Smooth muscle cell (in vitro differentiated cells): Measurements from ENCODE around the gene MAGI1. TPM values are rescaled to one million over a fixed set of nuclear protein-coding genes. Genes with fewer than 3 reads are reported as not detected.

Experiments
- DNase-seq: peaks from one replicate; lab custom pipeline; 2025; ENCODE audit not compliant: unreplicated experiment; lab: John Stamatoyannopoulos, UW
- H2AFZ ChIP-seq: fragments of 200-600 bp; sonication (generic); 2 replicates; pipeline ENCODE4 v1.6.0; 2016; ENCODE audit warnings: antibody characterized with exemption, low read depth, mild to moderate bottlenecking
- H3F3A ChIP-seq: fragments of 200-600 bp; sonication (generic); 2 replicates; pipeline ENCODE4 v1.6.0; 2017; ENCODE audit warnings: antibody characterized with exemption, low read depth
- H3K27ac ChIP-seq: fragments of 200-600 bp; sonication (generic); 2 replicates; pipeline ENCODE4 v1.5.1; 2016; ENCODE audit warnings: low read depth, mild to moderate bottlenecking
- H3K27me3 ChIP-seq: fragments of 200-600 bp; sonication (generic); 2 replicates; pipeline ENCODE4 v1.6.1; 2016; ENCODE audit warnings: low read depth, mild to moderate bottlenecking
- H3K36me3 ChIP-seq: fragments of 200-600 bp; sonication (generic); 2 replicates; pipeline ENCODE4 v1.5.1; 2016; ENCODE audit warnings: low read depth
- H3K4me1 ChIP-seq: fragments of 200-600 bp; sonication (generic); 2 replicates; pipeline ENCODE4 v1.5.1; 2016; ENCODE audit warnings: low read depth
- H3K4me2 ChIP-seq: fragments of 200-600 bp; sonication (generic); 2 replicates; pipeline ENCODE4 v1.6.0; 2016; ENCODE audit warnings: mild to moderate bottlenecking
- H3K4me3 ChIP-seq: fragments of 200-600 bp; sonication (generic); 2 replicates; pipeline ENCODE4 v1.5.1; 2016; ENCODE audit warnings: mild to moderate bottlenecking
- H3K79me2 ChIP-seq: fragments of 200-600 bp; sonication (generic); 2 replicates; pipeline ENCODE4 v1.6.0; 2016; ENCODE audit warnings: low read depth, mild to moderate bottlenecking
- H3K9ac ChIP-seq: fragments of 200-600 bp; sonication (generic); 2 replicates; pipeline ENCODE4 v1.6.0; 2016; ENCODE audit warnings: low read depth
- H3K9me3 ChIP-seq: fragments of 200-600 bp; sonication (generic); replicated peaks from 2 replicates; pipeline ENCODE4 v1.5.1; 2016; ENCODE audit warnings: low read depth
- H4K20me1 ChIP-seq: fragments of 200-600 bp; sonication (generic); 2 replicates; pipeline ENCODE4 v1.6.0; 2016; ENCODE audit warnings: low read depth
- CTCF ChIP-seq: fragments of 200-600 bp; sonication (generic); IDR thresholded peaks from 2 replicates; pipeline ENCODE4 v1.5.1; 2017; ENCODE audit warnings: borderline replicate concordance, mild to moderate bottlenecking, antibody characterized with exemption; ENCODE audit not compliant: insufficient read depth, poor library complexity, severe bottlenecking
- WGBS: methylation state at CpG from one replicate; pipeline ENCODE4 v1.1.7; 2016; ENCODE audit warnings: low lambda C conversion rate; 5-methylcytosine and 5-hydroxymethylcytosine counted together
- polyA plus RNA-seq: library from polyadenylated mRNA; unstranded; fragments of >200 nt; fragmentation: Nextera tagmentation; extraction: Ambion mirVana; gene quantifications from 2 replicates; pipeline ENCODE4 v1.2.1, GENCODE V29; 2016
- total RNA-seq: library from RNA; depleted of rRNA; stranded (reverse); fragments of >200 nt; gene quantifications from 2 replicates; pipeline ENCODE4 v1.2.3, GENCODE V29; 2014

MAGI1 gene
- total and polyA plus RNA-seq, 2 experiments from 2014 or later = 9.9 to 23.3 TPM

DNA sequence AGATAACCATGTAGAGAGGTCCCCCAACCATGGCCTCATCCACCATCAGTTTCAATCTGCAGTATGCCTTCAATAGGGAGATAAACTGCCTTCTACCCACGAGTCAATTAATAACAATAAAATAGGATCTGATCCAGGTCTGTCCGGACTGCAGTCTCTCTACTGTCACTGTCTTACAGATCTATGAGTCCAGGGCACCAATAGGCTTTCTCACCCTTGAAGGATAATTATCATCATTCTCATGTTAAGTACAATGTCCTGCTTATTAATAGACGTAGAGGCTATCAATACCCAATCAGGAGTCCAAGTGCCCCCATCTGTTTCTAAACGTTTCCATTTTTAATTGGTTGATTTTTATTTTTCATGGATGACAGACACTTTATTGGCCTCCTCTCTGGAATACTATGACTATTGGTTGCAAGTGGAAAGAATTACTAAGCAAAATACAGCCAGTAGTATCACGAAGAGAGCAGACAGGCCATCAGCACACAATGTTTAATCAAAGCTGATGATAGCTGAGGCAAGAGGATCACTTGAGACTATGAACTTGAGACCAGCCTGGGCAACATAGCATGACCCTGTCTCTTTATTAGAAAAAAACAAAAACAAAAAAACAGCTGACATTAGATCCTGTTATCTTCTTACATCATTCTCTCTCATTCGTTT lies 480.7 kb downstream of the MAGI1 start:
- H3K9ac ChIP-seq = no peak overlapping the region
- H3K4me3 ChIP-seq = no peak overlapping the region
- no peaks in the 10 kb centered on the region for H3K9me3 ChIP-seq
- H2AFZ ChIP-seq = no peak overlapping the region
- DNase-seq = no peak
- peaks cover 94% of the 10 kb centered on the region for H4K20me1 ChIP-seq
- no peaks in the 10 kb centered on the region for H3K79me2 ChIP-seq
- no peaks in the 10 kb centered on the region for H3K27me3 ChIP-seq
- H3K27ac ChIP-seq = no peak overlapping the region
- H3F3A ChIP-seq = no peaks in the 10 kb centered on the region
- H3K36me3 ChIP-seq = no peaks in the 10 kb centered on the region
- no peak overlapping the region for H3K4me2 ChIP-seq
- H3K4me1 ChIP-seq = peaks cover 8% of the 10 kb centered on the region
- no peak for TF ChIP-seq CTCF
- WGBS = 95% methylated on average over 6 of the region's 6 CpGs

- Histone ChIP-seq H2AFZ (no peak overlapping the region), H3F3A (no peaks in the 10 kb centered on the region), H3K4me2 (no peak overlapping the region), H3K4me3 (no peak overlapping the region), H3K9ac (no peak overlapping the region), H3K27ac (no peak overlapping the region), H3K27me3 (no peaks in the 10 kb centered on the region), H3K36me3 (no peaks in the 10 kb centered on the region), H3K4me1 (peaks cover 15% of the 10 kb centered on the region), H3K79me2 (no peaks in the 10 kb centered on the region), H4K20me1 (peaks cover 95% of the 10 kb centered on the region), H3K9me3 (no peaks in the 10 kb centered on the region)
- WGBS = 75% methylated on average over 5 of the region's 5 CpGs
- TF ChIP-seq CTCF = no peak
- no peak for DNase-seq
Measured at GRCh38 chr3:65556934-65557577, 481.7 kb downstream of the MAGI1 start.

GRCh38 chr3:65552434-65552833 lies 486.3 kb downstream of the MAGI1 start:
- Histone ChIP-seq H3K27me3 (peaks cover 36% of the 10 kb centered on the region), H3K9ac (no peak overlapping the region), H3K4me1 (peaks cover 8% of the 10 kb centered on the region), H3K27ac (no peak overlapping the region), H3K9me3 (no peaks in the 10 kb centered on the region), H2AFZ (no peak overlapping the region), H3K79me2 (no peaks in the 10 kb centered on the region), H3K4me3 (no peak overlapping the region), H3K36me3 (no peaks in the 10 kb centered on the region), H3F3A (no peaks in the 10 kb centered on the region), H3K4me2 (no peak overlapping the region), H4K20me1 (peaks cover 99% of the 10 kb centered on the region)
- DNase-seq = no peak
- 93% methylated on average over 1 of the region's 1 CpG for WGBS
- TF ChIP-seq CTCF = no peak
